ENCODE results near the gene SERBP1.

The SERBP1 gene

GRCh38 chr1:67441183-67441582, 11.0 kb upstream of the SERBP1 start:
- H3K4me3 ChIP-seq (ENCODE audit: insufficient read depth, low read depth, low read length, poor library complexity, severe bottlenecking): no peak overlapping the region
- H3K9me3 ChIP-seq (ENCODE audit: control insufficient read depth, low read length): no peaks in the 10 kb centered on the region
- H3K27me3 ChIP-seq (replicated peaks; ENCODE audit: control insufficient read depth, insufficient read depth, low read length, poor library complexity, severe bottlenecking): no peaks in the 10 kb centered on the region
- no peak overlapping the region for H3K27ac ChIP-seq (ENCODE audit: insufficient read depth, low read length, poor library complexity, severe bottlenecking)
- no peaks in the 10 kb centered on the region for H3K36me3 ChIP-seq (ENCODE audit: control insufficient read depth, insufficient read depth, low read length)
- no peak for DNase-seq
- no peaks in the 10 kb centered on the region for H3K4me1 ChIP-seq (ENCODE audit: control insufficient read depth, insufficient read depth, low read length, poor library complexity, severe bottlenecking)

- no peaks in the 10 kb centered on the region for H3K36me3 ChIP-seq (ENCODE audit: control insufficient read depth, insufficient read depth, low read length)
- H3K9me3 ChIP-seq (ENCODE audit: control insufficient read depth, low read length): no peaks in the 10 kb centered on the region
- H3K27ac ChIP-seq (ENCODE audit: insufficient read depth, low read length, poor library complexity, severe bottlenecking): no peak overlapping the region
- DNase-seq: no peak
- no peaks in the 10 kb centered on the region for H3K27me3 ChIP-seq (replicated peaks; ENCODE audit: control insufficient read depth, insufficient read depth, low read length, poor library complexity, severe bottlenecking)
- H3K4me1 ChIP-seq (ENCODE audit: control insufficient read depth, insufficient read depth, low read length, poor library complexity, severe bottlenecking): no peaks in the 10 kb centered on the region
- H3K4me3 ChIP-seq (ENCODE audit: insufficient read depth, low read depth, low read length, poor library complexity, severe bottlenecking): no peak overlapping the region
Measured at GRCh38 chr1:67440339-67440738, 10.1 kb upstream of the SERBP1 start.

- no peak for DNase-seq
- no peaks in the 10 kb centered on the region for H3K4me1 ChIP-seq (ENCODE audit: control insufficient read depth, insufficient read depth, low read length, poor library complexity, severe bottlenecking)
- H3K9me3 ChIP-seq (ENCODE audit: control insufficient read depth, low read length): no peaks in the 10 kb centered on the region
- no peaks in the 10 kb centered on the region for H3K36me3 ChIP-seq (ENCODE audit: control insufficient read depth, insufficient read depth, low read length)
- H3K27ac ChIP-seq (ENCODE audit: insufficient read depth, low read length, poor library complexity, severe bottlenecking): no peak overlapping the region
- no peak overlapping the region for H3K4me3 ChIP-seq (ENCODE audit: insufficient read depth, low read depth, low read length, poor library complexity, severe bottlenecking)
- no peaks in the 10 kb centered on the region for H3K27me3 ChIP-seq (replicated peaks; ENCODE audit: control insufficient read depth, insufficient read depth, low read length, poor library complexity, severe bottlenecking)
Measured at GRCh38 chr1:67439277-67440029, 9.3 kb upstream of the SERBP1 start.

GRCh38 chr1:67437961-67438360, 7.8 kb upstream of the SERBP1 start:
- no peaks in the 10 kb centered on the region for H3K36me3 ChIP-seq (ENCODE audit: control insufficient read depth, insufficient read depth, low read length)

GRCh38 chr1:67436511-67437055, 6.4 kb upstream of the SERBP1 start:
- Histone ChIP-seq H3K4me3 (ENCODE audit: insufficient read depth, low read depth, low read length, poor library complexity, severe bottlenecking) (no peak overlapping the region), H3K9me3 (ENCODE audit: control insufficient read depth, low read length) (no peaks in the 10 kb centered on the region), H3K27me3 (replicated peaks; ENCODE audit: control insufficient read depth, insufficient read depth, low read length, poor library complexity, severe bottlenecking) (no peaks in the 10 kb centered on the region), H3K27ac (ENCODE audit: insufficient read depth, low read length, poor library complexity, severe bottlenecking) (no peak overlapping the region), H3K36me3 (ENCODE audit: control insufficient read depth, insufficient read depth, low read length) (no peaks in the 10 kb centered on the region), H3K4me1 (ENCODE audit: control insufficient read depth, insufficient read depth, low read length, poor library complexity, severe bottlenecking) (no peaks in the 10 kb centered on the region)
- no peak for DNase-seq

More at GRCh38 chr1:67437961-67438360, 7.8 kb upstream of the SERBP1 start:
- Histone ChIP-seq H3K9me3 (ENCODE audit: control insufficient read depth, low read length) (no peaks in the 10 kb centered on the region), H3K27ac (ENCODE audit: insufficient read depth, low read length, poor library complexity, severe bottlenecking) (no peak overlapping the region), H3K4me3 (ENCODE audit: insufficient read depth, low read depth, low read length, poor library complexity, severe bottlenecking) (no peak overlapping the region), H3K27me3 (replicated peaks; ENCODE audit: control insufficient read depth, insufficient read depth, low read length, poor library complexity, severe bottlenecking) (no peaks in the 10 kb centered on the region), H3K4me1 (ENCODE audit: control insufficient read depth, insufficient read depth, low read length, poor library complexity, severe bottlenecking) (no peaks in the 10 kb centered on the region)
- no peak for DNase-seq

- no peak for DNase-seq
- Histone ChIP-seq H3K4me3 (ENCODE audit: insufficient read depth, low read depth, low read length, poor library complexity, severe bottlenecking) (no peak overlapping the region), H3K36me3 (ENCODE audit: control insufficient read depth, insufficient read depth, low read length) (no peaks in the 10 kb centered on the region), H3K27ac (ENCODE audit: insufficient read depth, low read length, poor library complexity, severe bottlenecking) (no peak overlapping the region), H3K9me3 (ENCODE audit: control insufficient read depth, low read length) (no peaks in the 10 kb centered on the region), H3K4me1 (ENCODE audit: control insufficient read depth, insufficient read depth, low read length, poor library complexity, severe bottlenecking) (no peaks in the 10 kb centered on the region), H3K27me3 (replicated peaks; ENCODE audit: control insufficient read depth, insufficient read depth, low read length, poor library complexity, severe bottlenecking) (no peaks in the 10 kb centered on the region)
Measured at GRCh38 chr1:67434491-67434890, 4.3 kb upstream of the SERBP1 start.

- no peak overlapping the region for H3K4me3 ChIP-seq (ENCODE audit: insufficient read depth, low read depth, low read length, poor library complexity, severe bottlenecking)
- no peak overlapping the region for H3K27ac ChIP-seq (ENCODE audit: insufficient read depth, low read length, poor library complexity, severe bottlenecking)
- H3K27me3 ChIP-seq (replicated peaks; ENCODE audit: control insufficient read depth, insufficient read depth, low read length, poor library complexity, severe bottlenecking): no peaks in the 10 kb centered on the region
- H3K36me3 ChIP-seq (ENCODE audit: control insufficient read depth, insufficient read depth, low read length): no peaks in the 10 kb centered on the region
- DNase-seq: no peak
- no peaks in the 10 kb centered on the region for H3K4me1 ChIP-seq (ENCODE audit: control insufficient read depth, insufficient read depth, low read length, poor library complexity, severe bottlenecking)
- H3K9me3 ChIP-seq (ENCODE audit: control insufficient read depth, low read length): no peaks in the 10 kb centered on the region
Measured at GRCh38 chr1:67433837-67434236, 3.6 kb upstream of the SERBP1 start.

- H3K27me3 ChIP-seq (replicated peaks; ENCODE audit: control insufficient read depth, insufficient read depth, low read length, poor library complexity, severe bottlenecking): no peaks in the 10 kb centered on the region
- H3K4me1 ChIP-seq (ENCODE audit: control insufficient read depth, insufficient read depth, low read length, poor library complexity, severe bottlenecking): peaks cover 3% of the 10 kb centered on the region
- no peak overlapping the region for H3K27ac ChIP-seq (ENCODE audit: insufficient read depth, low read length, poor library complexity, severe bottlenecking)
- no peaks in the 10 kb centered on the region for H3K9me3 ChIP-seq (ENCODE audit: control insufficient read depth, low read length)
- H3K4me3 ChIP-seq (ENCODE audit: insufficient read depth, low read depth, low read length, poor library complexity, severe bottlenecking): no peak overlapping the region
- no peak for DNase-seq
- no peaks in the 10 kb centered on the region for H3K36me3 ChIP-seq (ENCODE audit: control insufficient read depth, insufficient read depth, low read length)
Measured at GRCh38 chr1:67432745-67433144, 2.5 kb upstream of the SERBP1 start.

GRCh38 chr1:67431869-67432578, 1.8 kb upstream of the SERBP1 start:
- no peaks in the 10 kb centered on the region for H3K27me3 ChIP-seq (replicated peaks; ENCODE audit: control insufficient read depth, insufficient read depth, low read length, poor library complexity, severe bottlenecking)
- H3K27ac ChIP-seq (ENCODE audit: insufficient read depth, low read length, poor library complexity, severe bottlenecking): no peak overlapping the region
- H3K9me3 ChIP-seq (ENCODE audit: control insufficient read depth, low read length): no peaks in the 10 kb centered on the region
- DNase-seq: no peak
- H3K4me3 ChIP-seq (ENCODE audit: insufficient read depth, low read depth, low read length, poor library complexity, severe bottlenecking): no peak overlapping the region
- H3K4me1 ChIP-seq (ENCODE audit: control insufficient read depth, insufficient read depth, low read length, poor library complexity, severe bottlenecking): peaks cover 8% of the 10 kb centered on the region
- H3K36me3 ChIP-seq (ENCODE audit: control insufficient read depth, insufficient read depth, low read length): no peaks in the 10 kb centered on the region

- Histone ChIP-seq H3K4me1 (ENCODE audit: control insufficient read depth, insufficient read depth, low read length, poor library complexity, severe bottlenecking) (peaks cover 8% of the 10 kb centered on the region), H3K27ac (ENCODE audit: insufficient read depth, low read length, poor library complexity, severe bottlenecking) (peak overlapping the region; percentile 96), H3K36me3 (ENCODE audit: control insufficient read depth, insufficient read depth, low read length) (no peaks in the 10 kb centered on the region), H3K27me3 (replicated peaks; ENCODE audit: control insufficient read depth, insufficient read depth, low read length, poor library complexity, severe bottlenecking) (no peaks in the 10 kb centered on the region), H3K4me3 (ENCODE audit: insufficient read depth, low read depth, low read length, poor library complexity, severe bottlenecking) (peak overlapping the region; percentile 99), H3K9me3 (ENCODE audit: control insufficient read depth, low read length) (no peaks in the 10 kb centered on the region)
- no peak for DNase-seq
Measured at GRCh38 chr1:67431156-67431765, 1.1 kb upstream of the SERBP1 start.
